ENCODE data around the gene BTBD17. TPM values are rescaled to one million over a fixed set of nuclear protein-coding genes. Genes with fewer than 3 reads are reported as not detected.

The BTBD17 gene
- total and polyA plus RNA-seq, 2 experiments from 2014 or later: 1.9 to 5.0 TPM

- Histone ChIP-seq H2AFZ (peak overlapping the region; percentile 45), H3K9me2 (ENCODE audit: insufficient read depth) (no peaks in the 10 kb centered on the region), H3K36me3 (ENCODE audit: insufficient read depth) (no peaks in the 10 kb centered on the region), H3K27me3 (ENCODE audit: insufficient read depth) (no peaks in the 10 kb centered on the region), H3K4me3 (no peak overlapping the region), H3K4me1 (ENCODE audit: insufficient read depth) (peaks cover 17% of the 10 kb centered on the region), H3K4me2 (no peak overlapping the region), H3K79me2 (replicated peaks; ENCODE audit: insufficient read depth) (no peaks in the 10 kb centered on the region), H3F3A (replicated peaks; ENCODE audit: low read depth) (0 out of 2 replicates have a peak, but pooled peaks cover 3% of the 10 kb centered on the region), H4K20me1 (replicated peaks; ENCODE audit: insufficient read depth) (no peaks in the 10 kb centered on the region), H3K27ac (ENCODE audit: low read depth) (no peak overlapping the region)
- TF ChIP-seq CREB1 (CRISPR knock-in tag; IDR thresholded peaks at IDR 0.05; ENCODE audit: low read depth) (no peak), EZH2 (IDR thresholded peaks at IDR 0.05; ENCODE audit: low read depth, unreplicated experiment) (no peak), ETS1 (IDR thresholded peaks at IDR 0.05) (no peak), STAT1 (IDR thresholded peaks at IDR 0.05; ENCODE audit: unreplicated experiment) (no peak), CTCF (conservative IDR thresholded peaks at IDR 0.05; ENCODE audit: low read depth in 2 of 2) (no peak), REST (IDR thresholded peaks at IDR 0.05; ENCODE audit: unreplicated experiment) (no peak), ZNF462 (CRISPR knock-in tag; IDR thresholded peaks at IDR 0.05) (no peak), JUNB (IDR thresholded peaks at IDR 0.05; ENCODE audit: unreplicated experiment) (no peak)
- Mint-ChIP-seq H3K4me1 (peaks cover 34% of the 10 kb centered on the region), H3K27me3 (ENCODE audit: insufficient read depth, low read depth, poor library complexity) (peaks cover 15% of the 10 kb centered on the region), H3K4me3 (no peak overlapping the region), H3K27ac (no peak overlapping the region), H3K9me3 (peaks cover 4% of the 10 kb centered on the region; the same call in 2 of the 3 replicates), H3K36me3 (ENCODE audit: low read depth) (no peaks in the 10 kb centered on the region)
- no peak for DNase-seq (ENCODE audit: low spot score)
- ATAC-seq: no peak
Measured at GRCh38 chr17:74389084-74389753, 27.6 kb upstream of the BTBD17 start.

All from GM23338 (cell line).